GM12801 (cell line): ENCODE measurements around the gene LUZP2.

Experiments
- CTCF ChIP-seq: IDR thresholded peaks from one replicate; pipeline ENCODE4 v1.5.1; 2011; ENCODE audit warnings: control low read depth; ENCODE audit not compliant: insufficient read length; ENCODE audit errors: extremely low read depth

Gene LUZP2

GRCh38 chr11:24872651-24873311 lies 375.9 kb downstream of the LUZP2 start:
- TF ChIP-seq CTCF, result no peak

GRCh38 chr11:24880962-24881361 lies 384.1 kb downstream of the LUZP2 start:
- no peak for TF ChIP-seq CTCF

GRCh38 chr11:24885580-24886173 lies 388.8 kb downstream of the LUZP2 start:
- no peak for TF ChIP-seq CTCF

GRCh38 chr11:24886880-24887619 lies 390.2 kb downstream of the LUZP2 start:
- TF ChIP-seq CTCF, result no peak

- no peak for TF ChIP-seq CTCF
Observed at GRCh38 chr11:24890426-24890825, 393.6 kb downstream of the LUZP2 start.

- TF ChIP-seq CTCF, result no peak
Observed at GRCh38 chr11:24896118-24896835, 399.4 kb downstream of the LUZP2 start.

GRCh38 chr11:24900514-24900913 lies 403.7 kb downstream of the LUZP2 start:
- no peak for TF ChIP-seq CTCF
